Activated naive CD8-positive, alpha-beta T cell treated with anti-CD3 and anti-CD28 coated beads, Interleukin-2, amount 10 ng/mL, durations not matched to agents 7 days and 5 days (primary cell): ENCODE data around the gene WWOX. TPM values are rescaled to one million over a fixed set of nuclear protein-coding genes. Genes with fewer than 3 reads are reported as not detected.

ENCODE experiments used
- ATAC-seq: fragments of 150-1000 bp; cut with Tn5 transposase; one replicate; pipeline ENCODE4 v1.10.0; 2021; ENCODE audit warnings: low read depth, moderate library complexity
- POLR2A ChIA-PET: fragments of 350-600 bp; sonication (Branson Sonifier 250); formaldehyde crosslinking; loops from one replicate; lab custom pipeline; 2021; ENCODE audit warnings: antibody characterized with exemption; lab: Charles Lee
- DNase-seq: peaks from one replicate; pipeline ENCODE4 v3.0.0; 2021
- H3K27ac Mint-ChIP-seq: one replicate; pipeline ENCODE4 v1.8.0; 2022; ENCODE audit warnings: mild to moderate bottlenecking, mixed read lengths
- H3K27me3 Mint-ChIP-seq: one replicate; pipeline ENCODE4 v1.8.0; 2022; ENCODE audit warnings: mild to moderate bottlenecking, moderate library complexity, mixed read lengths
- H3K36me3 Mint-ChIP-seq: one replicate; pipeline ENCODE4 v1.8.0; 2021; ENCODE audit warnings: mild to moderate bottlenecking, mixed read lengths
- H3K4me1 Mint-ChIP-seq: one replicate; pipeline ENCODE4 v1.8.0; 2021; ENCODE audit warnings: mixed read lengths
- H3K4me3 Mint-ChIP-seq: one replicate; pipeline ENCODE4 v1.8.0; 2022; ENCODE audit warnings: mild to moderate bottlenecking, moderate library complexity, mixed read lengths
- H3K9me3 Mint-ChIP-seq: one replicate; pipeline ENCODE4 v1.8.0; 2021; ENCODE audit warnings: mixed read lengths
- total RNA-seq, 2 experiments: library from RNA; stranded (reverse); gene quantifications; one replicate each; pipeline ENCODE4 v1.2.3, GENCODE V29; 2021

The WWOX gene
- total RNA-seq, 2 experiments from 2014 or later = 26.8 to 27.7 TPM

DNA sequence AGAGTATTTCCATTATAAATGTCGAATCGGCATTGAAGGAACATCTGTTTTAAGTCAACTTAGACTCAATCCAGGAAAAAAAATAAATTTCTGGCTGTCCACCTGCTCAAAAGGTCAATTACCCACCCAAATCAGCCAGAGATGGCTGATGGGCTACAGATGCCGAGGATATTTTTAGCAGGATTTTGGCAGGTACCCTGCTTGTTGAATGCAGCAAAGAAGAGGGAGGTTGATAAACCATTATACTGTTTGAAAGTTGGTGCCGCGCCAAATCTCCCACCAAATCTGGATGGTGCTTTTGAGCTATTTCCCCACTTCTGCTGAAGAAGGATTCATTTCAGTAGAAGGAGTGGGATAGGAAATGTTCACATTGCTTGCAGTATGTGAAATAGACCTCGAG is 963.4 kb downstream of the WWOX start:
- Mint-ChIP-seq H3K9me3 (peaks cover 5% of the 10 kb centered on the region), H3K4me1 (no peaks in the 10 kb centered on the region), H3K27me3 (peaks cover 12% of the 10 kb centered on the region), H3K27ac (no peak overlapping the region), H3K4me3 (no peak overlapping the region), H3K36me3 (no peaks in the 10 kb centered on the region)
- DNase-seq (no peak), ATAC-seq (no peak)
- POLR2A ChIA-PET = no interaction called here

- POLR2A ChIA-PET = no interaction called here
- DNase-seq = no peak
- Mint-ChIP-seq H3K36me3 (no peaks in the 10 kb centered on the region), H3K27me3 (peaks cover 11% of the 10 kb centered on the region), H3K9me3 (peaks cover 5% of the 10 kb centered on the region), H3K4me3 (no peak overlapping the region), H3K27ac (no peak overlapping the region), H3K4me1 (no peaks in the 10 kb centered on the region)
- no peak for ATAC-seq
Observed at GRCh38 chr16:79064256-79064972, 965.0 kb downstream of the WWOX start.

DNA sequence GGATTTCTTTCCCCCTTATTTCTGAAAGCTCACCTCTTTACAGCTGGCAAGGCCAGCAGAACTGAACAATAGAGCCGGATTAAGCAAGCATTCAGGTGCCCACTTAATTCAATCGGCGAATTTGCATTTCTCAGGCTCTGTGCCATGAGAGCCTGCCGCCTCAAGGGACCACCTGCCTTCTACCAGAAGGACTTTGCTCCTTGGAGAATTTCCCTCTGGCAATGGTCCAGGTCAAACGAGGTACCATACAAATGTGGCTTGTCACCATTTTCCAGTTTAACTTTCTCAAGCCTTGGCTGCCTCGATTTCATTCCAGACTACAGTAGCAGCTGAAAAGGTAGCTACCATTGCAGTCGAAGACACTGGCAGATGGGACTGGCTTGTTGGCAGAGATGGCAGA is 967.1 kb downstream of the WWOX start:
- ATAC-seq (no peak), DNase-seq (no peak)
- H3K27me3 Mint-ChIP-seq = peaks cover 7% of the 10 kb centered on the region
- H3K4me3 Mint-ChIP-seq = no peak overlapping the region
- H3K4me1 Mint-ChIP-seq = no peaks in the 10 kb centered on the region
- H3K9me3 Mint-ChIP-seq = peaks cover 6% of the 10 kb centered on the region
- H3K36me3 Mint-ChIP-seq = peaks cover 1% of the 10 kb centered on the region
- no peak overlapping the region for H3K27ac Mint-ChIP-seq
- POLR2A ChIA-PET = no interaction called here

DNA sequence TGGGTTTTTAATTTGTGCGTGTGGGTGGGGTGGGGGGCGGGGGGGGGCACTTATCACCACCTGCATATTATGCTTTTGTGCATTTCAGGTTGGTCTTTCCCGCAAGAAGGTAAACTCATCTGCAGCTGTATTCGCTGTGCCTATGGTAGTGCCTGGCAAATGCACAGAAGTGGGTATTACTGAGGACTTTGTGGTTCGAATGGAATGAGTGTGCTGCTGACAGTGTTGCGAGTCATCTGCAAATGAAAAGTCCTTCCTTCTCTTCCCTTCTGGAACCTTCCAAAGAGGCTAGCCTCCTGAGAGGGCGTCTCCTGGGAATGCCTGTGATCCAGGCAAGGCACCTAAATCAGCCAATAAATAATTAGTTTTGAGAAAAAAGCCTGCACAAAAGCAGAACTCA is 968.1 kb downstream of the WWOX start:
- Mint-ChIP-seq H3K4me3 (no peak overlapping the region), H3K9me3 (peaks cover 9% of the 10 kb centered on the region), H3K27me3 (peaks cover 10% of the 10 kb centered on the region), H3K27ac (no peak overlapping the region), H3K4me1 (no peaks in the 10 kb centered on the region), H3K36me3 (peaks cover 1% of the 10 kb centered on the region)
- no peak for DNase-seq
- POLR2A ChIA-PET = no interaction called here
- no peak for ATAC-seq

DNA sequence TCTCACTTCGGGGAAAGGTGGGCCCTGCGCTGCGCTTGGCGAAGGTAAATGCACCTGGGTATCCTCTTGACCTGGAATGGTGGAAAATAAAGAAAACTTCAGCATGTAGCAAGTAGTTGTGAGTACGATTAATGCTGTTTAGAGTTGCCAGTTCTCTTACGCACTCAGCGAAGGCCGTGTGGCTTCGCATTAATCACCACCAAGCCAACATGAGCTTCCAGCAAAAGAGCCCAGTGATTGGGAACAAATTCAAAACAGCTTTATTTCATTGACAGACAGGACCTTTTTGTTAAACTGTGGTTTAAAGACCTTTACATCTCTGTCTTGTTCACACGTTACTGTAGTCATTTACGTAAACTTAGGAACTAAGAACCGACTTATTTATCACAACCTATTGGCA is 969.7 kb downstream of the WWOX start:
- Mint-ChIP-seq H3K4me1 (peaks cover 6% of the 10 kb centered on the region), H3K27ac (no peak overlapping the region), H3K4me3 (no peak overlapping the region), H3K9me3 (peaks cover 9% of the 10 kb centered on the region), H3K36me3 (peaks cover 1% of the 10 kb centered on the region), H3K27me3 (peaks cover 18% of the 10 kb centered on the region)
- POLR2A ChIA-PET = no interaction called here
- ATAC-seq (no peak), DNase-seq (no peak)

- DNase-seq (no peak), ATAC-seq (no peak)
- POLR2A ChIA-PET = no interaction called here
- no peak overlapping the region for H3K4me3 Mint-ChIP-seq
- peaks cover 1% of the 10 kb centered on the region for H3K36me3 Mint-ChIP-seq
- H3K4me1 Mint-ChIP-seq = peaks cover 6% of the 10 kb centered on the region
- H3K27me3 Mint-ChIP-seq = peaks cover 21% of the 10 kb centered on the region
- H3K9me3 Mint-ChIP-seq = peaks cover 9% of the 10 kb centered on the region
- H3K27ac Mint-ChIP-seq = no peak overlapping the region
Observed at GRCh38 chr16:79069633-79070032, 970.2 kb downstream of the WWOX start.

- DNase-seq (no peak), ATAC-seq (no peak)
- Mint-ChIP-seq H3K4me3 (no peak overlapping the region), H3K27ac (no peak overlapping the region), H3K9me3 (peaks cover 4% of the 10 kb centered on the region), H3K4me1 (peaks cover 18% of the 10 kb centered on the region), H3K36me3 (peaks cover 3% of the 10 kb centered on the region), H3K27me3 (peaks cover 25% of the 10 kb centered on the region)
- POLR2A ChIA-PET = no interaction called here
Observed at GRCh38 chr16:79071424-79071823, 972.0 kb downstream of the WWOX start.

- Mint-ChIP-seq H3K4me1 (peaks cover 26% of the 10 kb centered on the region), H3K4me3 (no peak overlapping the region), H3K27ac (no peak overlapping the region), H3K36me3 (peaks cover 3% of the 10 kb centered on the region), H3K27me3 (peaks cover 25% of the 10 kb centered on the region), H3K9me3 (peaks cover 4% of the 10 kb centered on the region)
- DNase-seq (no peak), ATAC-seq (no peak)
- POLR2A ChIA-PET = no interaction called here
Observed at GRCh38 chr16:79072517-79072916, 973.1 kb downstream of the WWOX start.

GRCh38 chr16:79073566-79073965 is 974.1 kb downstream of the WWOX start:
- ATAC-seq = no peak
- Mint-ChIP-seq H3K27ac (no peak overlapping the region), H3K9me3 (peaks cover 4% of the 10 kb centered on the region), H3K4me3 (peak overlapping the region; percentile 25), H3K27me3 (peaks cover 25% of the 10 kb centered on the region), H3K4me1 (peaks cover 36% of the 10 kb centered on the region), H3K36me3 (peaks cover 3% of the 10 kb centered on the region)
- DNase-seq = no peak
- POLR2A ChIA-PET = no interaction called here

- peaks cover 5% of the 10 kb centered on the region for H3K36me3 Mint-ChIP-seq
- peaks cover 5% of the 10 kb centered on the region for H3K9me3 Mint-ChIP-seq
- no peak for DNase-seq
- peaks cover 36% of the 10 kb centered on the region for H3K4me1 Mint-ChIP-seq
- peaks cover 25% of the 10 kb centered on the region for H3K27me3 Mint-ChIP-seq
- H3K27ac Mint-ChIP-seq = no peak overlapping the region
- ATAC-seq = no peak
- POLR2A ChIA-PET = no interaction called here
- H3K4me3 Mint-ChIP-seq = no peak overlapping the region
Observed at GRCh38 chr16:79074541-79074940, 975.1 kb downstream of the WWOX start.

DNA sequence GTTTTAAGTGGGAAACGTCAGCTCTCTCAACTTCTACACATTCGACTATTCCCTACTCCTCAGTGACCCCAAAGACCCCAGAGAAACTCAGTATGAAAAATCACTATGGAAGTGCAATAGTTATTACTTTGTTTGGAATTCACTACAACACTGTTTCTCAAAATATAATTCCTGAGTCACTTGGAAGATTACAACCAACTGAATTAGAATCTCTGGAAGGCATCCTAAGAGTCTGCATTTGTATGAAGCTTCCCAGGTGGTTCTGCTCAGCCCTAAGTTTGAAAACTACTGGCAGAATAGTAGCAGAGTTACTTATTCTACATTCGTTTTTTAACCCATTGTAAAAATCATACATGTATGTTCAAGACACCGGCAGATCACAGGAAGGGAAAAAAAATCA is 975.5 kb downstream of the WWOX start:
- POLR2A ChIA-PET = no interaction called here
- peaks cover 36% of the 10 kb centered on the region for H3K4me1 Mint-ChIP-seq
- H3K9me3 Mint-ChIP-seq = peaks cover 7% of the 10 kb centered on the region
- no peak overlapping the region for H3K27ac Mint-ChIP-seq
- ATAC-seq = no peak
- H3K4me3 Mint-ChIP-seq = no peak overlapping the region
- H3K27me3 Mint-ChIP-seq = peaks cover 25% of the 10 kb centered on the region
- no peak for DNase-seq
- H3K36me3 Mint-ChIP-seq = peaks cover 5% of the 10 kb centered on the region

DNA sequence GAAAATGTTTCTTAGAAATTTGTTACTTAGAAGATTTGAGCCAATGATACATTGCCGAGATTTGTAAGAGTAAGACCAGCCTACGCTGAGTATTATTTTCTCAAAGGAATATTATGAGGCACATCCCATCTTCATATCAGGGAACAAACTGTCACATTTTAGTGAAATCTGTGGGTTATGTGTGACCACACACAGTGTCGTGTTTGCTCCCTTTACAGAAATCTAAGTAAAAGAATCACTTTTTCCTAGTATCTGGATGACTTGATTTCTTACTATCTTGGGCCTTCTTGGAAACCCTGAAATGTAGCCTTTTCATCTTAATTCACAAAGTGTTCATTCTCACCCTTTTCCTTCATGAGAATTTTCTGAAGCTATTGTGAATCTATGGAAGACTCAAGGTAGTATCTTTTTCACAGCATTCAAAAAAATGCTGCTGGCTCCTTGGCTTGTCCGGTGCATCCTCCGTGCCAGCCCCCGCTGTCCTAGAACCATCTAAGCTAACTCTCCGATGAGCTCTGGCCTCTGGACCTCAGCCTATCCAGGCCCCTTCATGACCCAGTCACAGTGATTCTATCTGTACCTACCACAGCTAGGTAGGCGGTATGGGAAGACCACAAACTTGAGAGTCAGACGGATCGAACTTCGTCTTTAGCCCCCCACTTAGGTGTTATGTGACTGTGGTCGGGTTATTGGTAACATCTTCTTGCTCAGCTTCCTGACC is 976.8 kb downstream of the WWOX start:
- DNase-seq (no peak), ATAC-seq (peak; percentile 18)
- H3K27ac Mint-ChIP-seq = no peak overlapping the region
- H3K27me3 Mint-ChIP-seq = peaks cover 27% of the 10 kb centered on the region
- peaks cover 37% of the 10 kb centered on the region for H3K4me1 Mint-ChIP-seq
- H3K4me3 Mint-ChIP-seq = peak overlapping the region; percentile 46
- peaks cover 7% of the 10 kb centered on the region for H3K9me3 Mint-ChIP-seq
- POLR2A ChIA-PET = no interaction called here
- peaks cover 4% of the 10 kb centered on the region for H3K36me3 Mint-ChIP-seq

GRCh38 chr16:79077346-79077745 is 977.9 kb downstream of the WWOX start:
- no peak overlapping the region for H3K27ac Mint-ChIP-seq
- POLR2A ChIA-PET = no interaction called here
- DNase-seq = no peak
- H3K4me3 Mint-ChIP-seq = no peak overlapping the region
- peaks cover 3% of the 10 kb centered on the region for H3K9me3 Mint-ChIP-seq
- H3K27me3 Mint-ChIP-seq = peaks cover 24% of the 10 kb centered on the region
- H3K4me1 Mint-ChIP-seq = peaks cover 48% of the 10 kb centered on the region
- H3K36me3 Mint-ChIP-seq = peaks cover 4% of the 10 kb centered on the region
- no peak for ATAC-seq
